Left lung (tissue), 10 donors: ENCODE measurements around the gene SYNDIG1L. TPM values are rescaled to one million over a fixed set of nuclear protein-coding genes. Genes with fewer than 3 reads are reported as not detected.
"Not testable (repeated sequence)": the region's sequence is repeated elsewhere in the genome, so short reads cannot be mapped to it uniquely, and the experiment has no call there.

Experiments used
- ATAC-seq: fragments of 200-7000 bp; cut with Tn5 transposase; one replicate; pipeline ENCODE4 v1.9.1; 2020; ENCODE audit warnings: moderate library complexity
- DNase-seq, 4 donors: peaks; one replicate each; pipeline ENCODE4 v3.0.0-alpha.2; 2013 to 2020
- H3K27ac ChIP-seq, 2 donors: fragments of 200-600 bp; sonication (generic) in 1 of 2; one replicate each; pipeline versions ENCODE4 v1.5.0 to v1.8.0; 2020 to 2021
- H3K27me3 ChIP-seq, 2 donors: fragments of 200-600 bp; sonication (generic) in 1 of 2; one replicate each; pipeline versions ENCODE4 v1.5.0 to v1.8.0; 2020 to 2021
- H3K36me3 ChIP-seq, 2 donors: fragments of 200-600 bp; sonication (generic) in 1 of 2; one replicate each; pipeline versions ENCODE4 v1.5.0 to v1.8.0; 2020 to 2021
- H3K4me1 ChIP-seq, 2 donors: fragments of 200-600 bp; one replicate each; pipeline ENCODE4 v1.8.0; 2021
- H3K4me3 ChIP-seq, 2 donors: fragments of 200-600 bp; sonication (generic) in 1 of 2; one replicate each; pipeline versions ENCODE4 v1.5.0 to v1.8.0; 2020 to 2021; ENCODE audit warnings: mild to moderate bottlenecking in 1 of 2
- H3K9me3 ChIP-seq, 2 donors: fragments of 200-600 bp; sonication (generic) in 1 of 2; one replicate each; pipeline versions ENCODE4 v1.5.0 to v1.8.0; 2020 to 2021
- CTCF ChIP-seq, 2 donors: fragments of 200-600 bp; sonication (generic) in 1 of 2; IDR thresholded peaks; one replicate each; pipeline versions ENCODE4 v1.5.0 to v1.8.0; 2021; ENCODE audit warnings: antibody characterized with exemption in 2 of 2
- intact Hi-C, 2 donors: fragments of 100-400 bp; cut with DNase I; formaldehyde crosslinking; loops; one replicate each; pipeline versions ENCODE4 v1.11.2 to v1.14.2; 2022
- polyA plus RNA-seq, 6 donors: library from polyadenylated mRNA; unstranded; fragments of 120-200 nt; gene quantifications; one replicate each; pipeline ENCODE4 v1.2.1, GENCODE V29; 2013; ENCODE audit not compliant: insufficient read length in 6 of 6
- total RNA-seq, 2 donors: library from RNA; stranded (reverse); fragmentation: NEBNext Ultra II Directional; extraction: Animal tissue kit (Norgen Biotek cat#: 25700); gene quantifications; one replicate each; pipeline ENCODE4 v1.2.1, GENCODE V29; 2021
- donor health status: DM: no; HTN: yes; CAD: no.
- donor health status: DM: no; HTN: no; CAD: no.

Gene SYNDIG1L
- total and polyA plus RNA-seq, 8 donors = 0.37 to 0.87 (median 0.59) TPM

- intact Hi-C loops = no loop called here
- H3K4me3 ChIP-seq = no peak overlapping the region
- no peaks in the 10 kb centered on the region for H3K4me1 ChIP-seq
- TF ChIP-seq CTCF (IDR thresholded peaks at IDR 0.05) = no peak
- H3K36me3 ChIP-seq = no peaks in the 10 kb centered on the region
- no peak for ATAC-seq
- no peak overlapping the region for H3K27ac ChIP-seq
- no peak for DNase-seq
- H3K27me3 ChIP-seq = no peaks in the 10 kb centered on the region
- H3K9me3 ChIP-seq = no peaks in the 10 kb centered on the region
These were observed 34.0 kb upstream of the SYNDIG1L start for GRCh38 chr14:74459976-74460375.

- peak; percentile 35 to 39 for TF ChIP-seq CTCF (IDR thresholded peaks at IDR 0.05)
- no peak overlapping the region for H3K27ac ChIP-seq
- H3K36me3 ChIP-seq = no peaks in the 10 kb centered on the region
- intact Hi-C loops = no loop called here
- no peaks in the 10 kb centered on the region for H3K9me3 ChIP-seq
- DNase-seq = peak in 1 of 4 donors; percentile 19
- H3K27me3 ChIP-seq = no peaks in the 10 kb centered on the region
- peak; percentile 58 for ATAC-seq
- H3K4me3 ChIP-seq = no peak overlapping the region
- no peaks in the 10 kb centered on the region for H3K4me1 ChIP-seq
These were observed 33.4 kb upstream of the SYNDIG1L start for GRCh38 chr14:74459289-74459946.

- Histone ChIP-seq H3K27me3 (no peaks in the 10 kb centered on the region), H3K9me3 (no peaks in the 10 kb centered on the region), H3K4me3 (no peak overlapping the region), H3K36me3 (no peaks in the 10 kb centered on the region), H3K27ac (no peak overlapping the region), H3K4me1 (no peaks in the 10 kb centered on the region)
- intact Hi-C loops = no loop called here
- DNase-seq = no peak
- TF ChIP-seq CTCF (IDR thresholded peaks at IDR 0.05) = no peak
- ATAC-seq = no peak
These were observed 31.5 kb upstream of the SYNDIG1L start for GRCh38 chr14:74457565-74457895.

- no peaks in the 10 kb centered on the region for H3K36me3 ChIP-seq
- no peak for DNase-seq
- intact Hi-C loops = no loop called here
- no peak overlapping the region for H3K27ac ChIP-seq
- H3K4me1 ChIP-seq = no peaks in the 10 kb centered on the region
- no peak for TF ChIP-seq CTCF (IDR thresholded peaks at IDR 0.05)
- no peaks in the 10 kb centered on the region for H3K27me3 ChIP-seq
- H3K4me3 ChIP-seq = no peak overlapping the region
- H3K9me3 ChIP-seq = no peaks in the 10 kb centered on the region
- no peak for ATAC-seq
These were observed 30.9 kb upstream of the SYNDIG1L start for GRCh38 chr14:74456684-74457564.

- H3K4me1 ChIP-seq, intact Hi-C loops, ATAC-seq: not testable (repeated sequence)
These were observed 28.4 kb upstream of the SYNDIG1L start for GRCh38 chr14:74454397-74454796.

More at GRCh38 chr14:74454397-74454796, 28.4 kb upstream of the SYNDIG1L start:
- H3K4me3 ChIP-seq, H3K27me3 ChIP-seq, H3K9me3 ChIP-seq, DNase-seq, H3K27ac ChIP-seq, H3K36me3 ChIP-seq: not testable (repeated sequence)
